IMR-90 (cell line): ENCODE data around the gene CDC14A. TPM values are rescaled to one million over a fixed set of nuclear protein-coding genes. Genes with fewer than 3 reads are reported as not detected.

ENCODE experiments used
- ATAC-seq: fragments of 200-7000 bp; cut with Tn5 transposase; 2 replicates; pipeline ENCODE4 v1.9.1; 2020; ENCODE audit warnings: low read depth, mild to moderate bottlenecking, moderate library complexity
- BruUV-seq: library from RNA; stranded (reverse); fragments of 400-500 nt; replicated peaks from 2 replicates; lab custom pipeline; 2021; lab: Mats Ljungman, UMichigan
- CTCF ChIA-PET: fragments of 300-600 bp; formaldehyde crosslinking; extraction: SDS; loops from one replicate; lab custom pipeline; 2021; ENCODE audit warnings: antibody characterized with exemption; lab: Yijun Ruan, JAX
- POLR2A ChIA-PET: fragments of 300-600 bp; sonication (Branson Sonifier 250); formaldehyde crosslinking; loops from one replicate; lab custom pipeline; 2022; ENCODE audit warnings: antibody characterized with exemption; ENCODE audit not compliant: unreplicated experiment; lab: Charles Lee
- DNase-seq: peaks from one replicate; pipeline ENCODE4 v3.0.0; 2013
- H2AFZ ChIP-seq: replicated peaks from 2 replicates; pipeline ENCODE3; 2013; ENCODE audit warnings: low read length, mild to moderate bottlenecking; ENCODE audit not compliant: poor library complexity
- H2AK5ac ChIP-seq: 2 replicates; pipeline ENCODE4 v1.6.1; 2013; ENCODE audit warnings: low read depth, low read length, inconsistent platforms
- H2AK9ac ChIP-seq: replicated peaks from 2 replicates; pipeline ENCODE3; 2013; ENCODE audit warnings: mild to moderate bottlenecking, low read depth, low read length, moderate library complexity; ENCODE audit not compliant: poor library complexity
- H2BK120ac ChIP-seq: 2 replicates; pipeline ENCODE4 v1.6.1; 2013; ENCODE audit warnings: low read depth, low read length, inconsistent platforms
- H2BK15ac ChIP-seq: 3 replicates; pipeline ENCODE4 v1.6.1; 2013; ENCODE audit warnings: low read depth, low read length, inconsistent platforms
- H2BK20ac ChIP-seq: 2 replicates; pipeline ENCODE4 v1.6.1; 2013; ENCODE audit warnings: low read depth, mild to moderate bottlenecking, inconsistent platforms, low read length, moderate library complexity
- H2BK5ac ChIP-seq: 2 replicates; pipeline ENCODE4 v1.6.1; 2013; ENCODE audit warnings: mild to moderate bottlenecking, low read depth, low read length, inconsistent platforms; ENCODE audit not compliant: poor library complexity, severe bottlenecking
- H3K14ac ChIP-seq: replicated peaks from 2 replicates; pipeline ENCODE4 v1.6.1; 2013; ENCODE audit warnings: low read depth, low read length, inconsistent platforms
- H3K18ac ChIP-seq: 2 replicates; pipeline ENCODE4 v1.6.1; 2013; ENCODE audit warnings: low read depth, low read length, control low read depth
- H3K23ac ChIP-seq: 2 replicates; pipeline ENCODE4 v1.6.1; 2013; ENCODE audit warnings: low read depth, low read length, inconsistent platforms
- H3K27ac ChIP-seq: 2 replicates; pipeline ENCODE4 v1.5.1; 2013; ENCODE audit warnings: mild to moderate bottlenecking, control low read depth, low read length; ENCODE audit not compliant: insufficient read depth
- H3K27me3 ChIP-seq: 2 replicates; pipeline ENCODE4 v1.6.1; 2013; ENCODE audit warnings: low read length; ENCODE audit not compliant: control insufficient read depth, insufficient read depth
- H3K36me3 ChIP-seq: 2 replicates; pipeline ENCODE4 v1.6.1; 2013; ENCODE audit warnings: low read length, mixed read lengths; ENCODE audit not compliant: control insufficient read depth, insufficient read depth
- H3K4ac ChIP-seq: 2 replicates; pipeline ENCODE4 v1.6.1; 2013; ENCODE audit warnings: low read depth, low read length, inconsistent platforms
- H3K4me1 ChIP-seq: 2 replicates; pipeline ENCODE4 v1.6.1; 2013; ENCODE audit warnings: low read length, mixed read lengths; ENCODE audit not compliant: control insufficient read depth, insufficient read depth
- H3K4me2 ChIP-seq: 2 replicates; pipeline ENCODE4 v1.6.1; 2013; ENCODE audit warnings: low read depth, mild to moderate bottlenecking, control low read depth, low read length, moderate library complexity
- H3K4me3 ChIP-seq: 2 replicates; pipeline ENCODE4 v1.5.1; 2013; ENCODE audit warnings: low read depth, mild to moderate bottlenecking, control low read depth, low read length, moderate library complexity; ENCODE audit not compliant: insufficient read depth
- H3K56ac ChIP-seq: 2 replicates; pipeline ENCODE4 v1.6.1; 2013; ENCODE audit warnings: low read length, inconsistent platforms; ENCODE audit not compliant: insufficient read depth; ENCODE audit errors: extremely low read depth
- H3K79me1 ChIP-seq, 2 experiments: 2 replicates each; pipeline ENCODE4 v1.6.1; 2013; ENCODE audit warnings: low read length in 2 of 2, inconsistent platforms in 1 of 2, low read depth in 1 of 2
- H3K9ac ChIP-seq: 2 replicates; pipeline ENCODE4 v1.6.1; 2013; ENCODE audit warnings: low read depth, low read length, control low read depth
- H3K9me1 ChIP-seq: 2 replicates; pipeline ENCODE4 v1.6.1; 2013; ENCODE audit warnings: low read length, inconsistent platforms; ENCODE audit not compliant: insufficient read depth
- H3K9me3 ChIP-seq: 2 replicates; pipeline ENCODE4 v1.6.1; 2013; ENCODE audit warnings: low read length; ENCODE audit not compliant: control insufficient read depth, insufficient read depth
- H4K20me1 ChIP-seq: 2 replicates; pipeline ENCODE4 v1.6.1; 2013; ENCODE audit warnings: low read length, inconsistent platforms; ENCODE audit not compliant: insufficient read depth
- H4K5ac ChIP-seq: 2 replicates; pipeline ENCODE4 v1.6.1; 2013; ENCODE audit warnings: mild to moderate bottlenecking, low read depth, low read length, control low read depth
- H4K8ac ChIP-seq, 2 experiments: 2 replicates each; pipeline ENCODE4 v1.6.1; 2013; ENCODE audit warnings: low read depth in 2 of 2, low read length in 2 of 2, control low read depth in 1 of 2, inconsistent platforms in 1 of 2
- H4K91ac ChIP-seq: 2 replicates; pipeline ENCODE4 v1.6.1; 2013; ENCODE audit warnings: low read depth, low read length, inconsistent platforms; ENCODE audit not compliant: insufficient read depth
- BHLHE40 ChIP-seq: fragments of 150-350 bp; IDR thresholded peaks from 2 replicates; pipeline ENCODE4 v1.6.1; 2016; ENCODE audit warnings: mild to moderate bottlenecking, low read depth, low read length
- CEBPB ChIP-seq: IDR thresholded peaks from 2 replicates; pipeline ENCODE4 v1.6.1; 2012; ENCODE audit warnings: low read depth, low read length, improper control_type of control experiment
- CHD1 ChIP-seq: IDR thresholded peaks from 2 replicates; pipeline ENCODE4 v1.6.1; 2012; ENCODE audit warnings: low read depth, low read length, improper control_type of control experiment
- CTCF ChIP-seq: conservative IDR thresholded peaks from 2 replicates; pipeline ENCODE4 v1.5.1; 2012; ENCODE audit warnings: mild to moderate bottlenecking, low read depth, low read length, improper control_type of control experiment
- ELK1 ChIP-seq: fragments of 150-350 bp; IDR thresholded peaks from 2 replicates; pipeline ENCODE4 v1.6.1; 2016; ENCODE audit warnings: low read depth, mild to moderate bottlenecking, low read length, moderate library complexity, borderline replicate concordance
- FOS ChIP-seq: fragments of 150-350 bp; IDR thresholded peaks from 2 replicates; pipeline ENCODE4 v1.6.1; 2016; ENCODE audit warnings: low read depth, low read length
- MAFK ChIP-seq: IDR thresholded peaks from 2 replicates; pipeline ENCODE4 v1.6.1; 2012; ENCODE audit warnings: low read depth, low read length, improper control_type of control experiment
- MAZ ChIP-seq: IDR thresholded peaks from 2 replicates; pipeline ENCODE4 v1.6.1; 2012; ENCODE audit warnings: low read depth, mild to moderate bottlenecking, low read length, improper control_type of control experiment, moderate library complexity, borderline replicate concordance
- MXI1 ChIP-seq: IDR thresholded peaks from 2 replicates; pipeline ENCODE4 v1.6.1; 2012; ENCODE audit warnings: low read depth, mild to moderate bottlenecking, low read length, moderate library complexity, borderline replicate concordance
- NFE2L2 ChIP-seq: fragments of 150-350 bp; IDR thresholded peaks from 2 replicates; pipeline ENCODE4 v1.6.1; 2016; ENCODE audit warnings: low read depth, mild to moderate bottlenecking, low read length
- POLR2A ChIP-seq: IDR thresholded peaks from 2 replicates; pipeline ENCODE4 v1.6.1; 2012; ENCODE audit warnings: mild to moderate bottlenecking, low read depth, low read length
- RAD21 ChIP-seq: IDR thresholded peaks from 2 replicates; pipeline ENCODE4 v1.6.1; 2012; ENCODE audit warnings: low read length, improper control_type of control experiment
- RCOR1 ChIP-seq: IDR thresholded peaks from 2 replicates; pipeline ENCODE4 v1.6.1; 2012; ENCODE audit warnings: mild to moderate bottlenecking, low read length, improper control_type of control experiment; ENCODE audit not compliant: insufficient replicate concordance
- RFX5 ChIP-seq: IDR thresholded peaks from 2 replicates; pipeline ENCODE4 v1.8.0; 2012; ENCODE audit warnings: low read depth, mild to moderate bottlenecking, low read length, moderate library complexity
- SMC3 ChIP-seq: fragments of 150-350 bp; IDR thresholded peaks from 2 replicates; pipeline ENCODE4 v1.6.1; 2016; ENCODE audit warnings: low read depth, mild to moderate bottlenecking, antibody characterized with exemption, low read length, moderate library complexity
- USF2 ChIP-seq: fragments of 150-350 bp; IDR thresholded peaks from 2 replicates; pipeline ENCODE4 v1.6.1; 2017; ENCODE audit warnings: mild to moderate bottlenecking, antibody characterized with exemption, low read length, low read depth
- WGBS, 2 experiments: methylation state at CpG; one replicate each; pipeline versions ENCODE4 v1.1.5 to v1.1.7; 2013; ENCODE audit warnings: missing lambda C conversion rate in 2 of 2; ENCODE audit not compliant: insufficient read length in 1 of 2; ENCODE audit errors: extremely low coverage in 2 of 2; 5-methylcytosine and 5-hydroxymethylcytosine counted together
- dilution Hi-C: fragments of 300-500 bp; cut with HindIII; formaldehyde crosslinking; loops from one replicate; pipeline ENCODE4 v1.14.3; 2018; ENCODE audit warnings: low sequenced_read_pairs; ENCODE audit not compliant: unreplicated experiment
- in situ Hi-C: fragments of 300-500 bp; cut with MboI; formaldehyde crosslinking; loops from 3 replicates; pipeline ENCODE4 v1.14.3; 2019; ENCODE audit warnings: low sequenced_read_pairs, inconsistent platforms, mixed read lengths
- intact Hi-C: fragments of 100-400 bp; cut with micrococcal nuclease; formaldehyde crosslinking; loops from 2 replicates; pipeline ENCODE4 v1.10.0; 2022
- polyA plus RNA-seq, 3 experiments: library from polyadenylated mRNA; depleted of rRNA; stranded (reverse); fragments of >200 nt; gene quantifications; 2 replicates each; pipeline ENCODE4 v1.2.3, GENCODE V29; 2012; ENCODE audit warnings: low replicate concordance in 1 of 3
- total RNA-seq: library from RNA; depleted of rRNA; stranded (reverse); fragments of >200 nt; gene quantifications from 2 replicates; pipeline ENCODE4 v1.2.3, GENCODE V29; 2012

CDC14A gene
- total and polyA plus RNA-seq, 2 of the 4 experiments (the other 2 are of a cell fraction), result 1.7 to 3.0 TPM

GRCh38 chr1:100552031-100552430 is 199.7 kb downstream of the CDC14A start:
- POLR2A ChIA-PET, result no interaction called here
- Histone ChIP-seq H3K36me3 (no peaks in the 10 kb centered on the region), H2BK5ac (no peak overlapping the region), H2AFZ (no peak overlapping the region), H3K4ac (no peak overlapping the region), H3K18ac (no peak overlapping the region), H4K5ac (no peak overlapping the region), H3K9me1 (no peaks in the 10 kb centered on the region), H3K9ac (no peak overlapping the region), H3K56ac (no peak overlapping the region), H2AK5ac (no peak overlapping the region), H3K27ac (no peak overlapping the region), H3K4me3 (no peak overlapping the region), H3K9me3 (peaks cover 6% of the 10 kb centered on the region), H3K14ac (no peak overlapping the region), H2BK20ac (no peak overlapping the region), H2BK15ac (no peak overlapping the region), H3K27me3 (no peaks in the 10 kb centered on the region), H2BK120ac (no peak overlapping the region), H3K23ac (no peak overlapping the region), H4K91ac (no peak overlapping the region), H3K79me1 (no peaks in the 10 kb centered on the region), H3K4me1 (no peaks in the 10 kb centered on the region), H4K20me1 (no peaks in the 10 kb centered on the region), H3K4me2 (no peak overlapping the region), H2AK9ac (no peak overlapping the region), H4K8ac (no peak overlapping the region)
- no peak for TF ChIP-seq USF2
- no peak for TF ChIP-seq MAFK
- TF ChIP-seq CEBPB, result no peak
- TF ChIP-seq CTCF, result no peak
- no peak for TF ChIP-seq POLR2A
- TF ChIP-seq NFE2L2, result no peak
- no peak for TF ChIP-seq SMC3
- no peak for TF ChIP-seq RCOR1
- TF ChIP-seq FOS, result no peak
- TF ChIP-seq CHD1, result no peak
- TF ChIP-seq MXI1, result no peak
- no peak for TF ChIP-seq MAZ
- no peak for TF ChIP-seq RFX5
- TF ChIP-seq RAD21, result no peak
- TF ChIP-seq ELK1, result no peak
- no peak for TF ChIP-seq BHLHE40
- in situ Hi-C loops, result no loop called here
- no CpG with 5 or more reads among the region's 2 CpGs for WGBS, 2 experiments
- DNase-seq (no peak), ATAC-seq (no peak)
- BruUV-seq, result no TSS peak
- CTCF ChIA-PET, result no interaction called here
- dilution Hi-C loops, result no loop called here
- intact Hi-C loops, result no loop called here
